HL-60 (cell line): Measurements from ENCODE around the gene MAD1L1.

ENCODE experiments used
- CTCF ChIP-seq: IDR thresholded peaks from one replicate; pipeline ENCODE4 v1.5.1; 2011; ENCODE audit warnings: low read length, control low read depth, inconsistent platforms; ENCODE audit not compliant: insufficient read depth
- GABPA ChIP-seq: IDR thresholded peaks from 2 replicates; pipeline ENCODE4 v1.6.1; 2012; ENCODE audit warnings: low read depth
- POLR2AphosphoS5 ChIP-seq: IDR thresholded peaks from 2 replicates; pipeline ENCODE4 v1.6.1; 2012; ENCODE audit warnings: low read depth
- REST ChIP-seq: IDR thresholded peaks from 2 replicates; pipeline ENCODE4 v1.6.1; 2012; ENCODE audit warnings: low read depth; ENCODE audit not compliant: insufficient replicate concordance
- SPI1 ChIP-seq: IDR thresholded peaks from 2 replicates; pipeline ENCODE4 v1.6.1; 2012; ENCODE audit warnings: low read depth, mild to moderate bottlenecking, borderline replicate concordance

- TF ChIP-seq CTCF (no peak), POLR2AphosphoS5 (no peak), REST (no peak), GABPA (no peak), SPI1 (no peak)
Observed at GRCh38 chr7:1856161-1856887, 376.4 kb downstream of the MAD1L1 start.
